CD4-positive, alpha-beta T cell treated with Interleukin-21 for 1 hour (primary cell): ENCODE measurements around the gene RSPRY1.
A peak's percentile ranks its signal among the peaks of the same experiment; 100 is the strongest.

Source experiments
- DNase-seq: peaks from one replicate; pipeline ENCODE4 v3.0.0-alpha.2; 2020

Gene RSPRY1

GRCh38 chr16:57224651-57225335 is 38.7 kb downstream of the RSPRY1 start:
- no peak for DNase-seq

- no peak for DNase-seq
Observed at GRCh38 chr16:57225978-57226377, 39.8 kb downstream of the RSPRY1 start.

- DNase-seq, result no peak
Observed at GRCh38 chr16:57226701-57227621, 40.8 kb downstream of the RSPRY1 start.

DNA sequence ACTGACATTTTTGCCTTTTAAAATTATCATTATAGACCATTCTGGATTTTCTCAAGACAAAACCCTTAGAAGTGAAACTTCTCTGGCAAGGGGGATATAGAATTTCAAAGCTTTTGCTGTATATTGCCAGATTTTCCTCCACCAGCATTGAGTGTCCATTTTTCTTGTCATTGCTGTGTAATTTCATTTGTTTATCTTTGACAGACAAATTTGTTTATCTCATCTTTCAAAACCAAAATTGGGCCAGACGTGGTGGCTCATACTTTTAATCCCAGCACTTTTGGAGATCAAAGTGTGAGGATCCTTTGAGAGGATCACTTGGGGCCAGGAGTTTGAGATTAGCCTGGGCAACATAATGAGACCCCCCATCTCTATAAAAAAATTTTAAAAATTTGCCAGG is 43.0 kb downstream of the RSPRY1 start:
- DNase-seq, result no peak

DNA sequence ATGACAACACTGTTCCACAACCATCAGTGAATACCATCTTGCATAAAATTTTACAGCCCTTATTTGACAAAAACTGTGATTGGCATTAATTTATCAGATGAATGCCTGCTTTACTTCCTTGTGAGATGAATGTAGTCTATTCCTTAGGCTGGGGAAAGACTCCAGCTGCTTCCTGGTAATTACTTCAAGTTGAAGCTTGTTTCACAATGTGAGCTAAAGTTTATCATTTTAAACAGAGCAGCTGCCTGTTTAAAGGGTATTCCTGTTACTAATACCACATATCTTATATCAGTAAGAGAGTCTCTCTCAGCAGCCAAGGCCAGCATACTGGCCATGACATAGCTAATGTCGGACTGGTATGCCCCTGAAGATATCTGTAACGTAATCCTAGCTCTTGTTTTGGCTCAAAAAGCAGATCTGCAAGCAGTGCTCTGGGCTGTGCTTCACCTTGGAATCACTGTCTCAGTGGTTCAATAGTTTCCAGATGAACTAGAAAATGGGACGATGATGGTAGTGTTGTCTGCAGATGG is 45.8 kb downstream of the RSPRY1 start:
- no peak for DNase-seq

- no peak for DNase-seq
Observed at GRCh38 chr16:57233944-57234706, 48.0 kb downstream of the RSPRY1 start.

- no peak for DNase-seq
Observed at GRCh38 chr16:57234707-57235092, 48.6 kb downstream of the RSPRY1 start.

DNA sequence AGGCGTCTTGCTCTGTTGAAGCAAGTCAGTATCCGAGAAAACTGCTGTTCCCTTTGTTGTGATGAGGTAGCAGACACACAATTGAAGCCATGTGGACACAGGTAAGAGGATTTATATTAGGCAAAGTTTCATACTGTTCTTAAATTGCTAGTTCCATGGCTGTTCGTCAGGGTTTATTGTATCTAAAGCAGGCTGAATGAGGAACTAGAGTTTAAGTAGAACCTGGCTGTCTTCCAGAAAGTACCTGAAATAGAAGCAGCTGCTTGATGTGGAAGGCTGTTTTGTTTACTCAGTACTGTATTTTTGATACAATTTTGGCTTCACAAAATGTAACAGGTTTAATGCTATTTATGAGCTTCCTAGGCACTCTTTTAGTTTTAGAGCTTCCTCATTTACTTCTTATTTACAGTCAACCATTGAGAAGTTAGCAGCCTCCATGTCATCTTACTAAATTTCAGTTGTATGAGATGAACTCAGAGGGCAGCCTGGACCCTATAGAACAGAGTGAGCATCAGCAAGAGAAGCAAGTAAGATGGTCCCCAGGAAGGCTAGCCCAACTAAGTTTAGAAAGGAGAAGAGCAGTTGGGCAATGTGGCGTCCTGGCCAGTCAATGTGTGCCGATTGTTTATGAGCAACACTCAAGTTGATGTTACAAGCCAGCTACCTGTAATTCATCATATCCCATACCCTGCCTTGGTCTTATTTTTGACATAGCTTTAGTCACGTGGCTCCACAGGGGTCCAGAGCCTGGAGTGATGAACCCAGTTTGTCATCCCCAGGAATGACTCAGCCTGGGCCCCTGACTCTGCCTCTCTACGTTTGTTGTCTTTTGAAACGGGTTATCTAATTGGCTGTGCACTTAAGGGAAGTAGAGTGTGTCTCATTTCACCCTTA is 49.2 kb downstream of the RSPRY1 start:
- no peak for DNase-seq

GRCh38 chr16:57236022-57236350 is 49.9 kb downstream of the RSPRY1 start:
- DNase-seq, result no peak

GRCh38 chr16:57238682-57239081 is 52.6 kb downstream of the RSPRY1 start:
- DNase-seq, result no peak

GRCh38 chr16:57239107-57239506 is 53.0 kb downstream of the RSPRY1 start:
- no peak for DNase-seq

GRCh38 chr16:57240851-57241250 is 54.7 kb downstream of the RSPRY1 start:
- no peak for DNase-seq

DNA sequence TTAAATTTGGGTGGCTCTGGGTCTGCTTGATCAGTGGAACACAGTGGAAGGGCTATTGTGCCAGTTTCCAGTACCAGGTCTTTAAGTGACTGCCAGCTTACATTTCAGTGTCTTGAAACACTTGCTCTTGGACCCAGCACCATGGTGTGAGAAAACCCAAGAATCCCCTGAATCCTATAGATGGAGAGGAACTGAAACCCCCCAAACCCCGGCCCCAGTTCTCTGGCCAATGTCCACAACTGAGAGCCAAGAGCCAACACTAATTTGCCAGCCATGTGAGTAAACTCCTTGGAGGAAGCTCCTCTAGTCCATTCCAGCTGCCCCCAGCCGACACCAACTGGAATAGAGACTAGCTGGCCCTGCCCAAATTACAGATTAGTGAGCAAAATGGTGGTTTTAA is 56.5 kb downstream of the RSPRY1 start:
- no peak for DNase-seq

- no peak for DNase-seq
Observed at GRCh38 chr16:57244463-57244766, 58.3 kb downstream of the RSPRY1 start.

DNA sequence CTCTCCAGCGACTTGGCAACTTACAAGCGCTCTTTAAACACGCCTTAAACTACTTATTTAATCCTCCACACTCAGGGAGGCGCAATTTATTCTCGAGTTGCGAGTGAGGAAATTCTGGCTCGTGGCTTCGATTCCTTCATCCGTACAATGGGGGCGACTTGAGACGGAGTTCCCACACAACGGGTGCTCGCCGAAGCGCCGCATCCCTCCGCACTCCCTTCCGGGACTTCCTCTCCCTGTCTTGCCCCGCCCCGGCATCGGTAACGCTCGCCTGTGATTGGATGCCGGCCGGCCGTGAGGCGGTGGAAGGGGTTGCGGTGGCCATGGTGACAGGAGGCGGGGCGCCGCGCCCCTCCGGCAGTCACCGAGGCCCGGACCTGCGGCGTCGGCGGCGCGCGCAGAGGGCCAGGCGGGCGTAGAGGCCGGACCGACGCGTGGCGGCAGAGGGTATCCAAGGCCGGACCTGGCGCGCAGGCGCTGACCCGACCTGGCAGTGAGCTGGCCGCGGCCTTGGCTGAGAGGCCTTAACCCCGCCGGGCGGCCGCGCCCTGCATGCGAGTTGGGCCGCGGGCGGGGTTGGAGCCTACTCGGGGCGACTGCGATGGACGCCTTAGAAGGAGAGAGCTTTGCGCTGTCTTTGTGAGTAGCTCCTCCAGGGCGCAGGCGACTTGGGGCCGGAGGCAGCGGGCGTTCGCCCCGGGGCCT is 58.8 kb downstream of the RSPRY1 start, which contains the start of gene ARL2BP:
Gene ARL2BP (plus strand): TSS at position 493 of the 705 bp plus-strand sequence. CDS start 109 bp downstream, at position 602.
- DNase-seq, result peak; percentile 97

- no peak for DNase-seq
Observed at GRCh38 chr16:57245472-57246113, 59.5 kb downstream of the RSPRY1 start.

DNA sequence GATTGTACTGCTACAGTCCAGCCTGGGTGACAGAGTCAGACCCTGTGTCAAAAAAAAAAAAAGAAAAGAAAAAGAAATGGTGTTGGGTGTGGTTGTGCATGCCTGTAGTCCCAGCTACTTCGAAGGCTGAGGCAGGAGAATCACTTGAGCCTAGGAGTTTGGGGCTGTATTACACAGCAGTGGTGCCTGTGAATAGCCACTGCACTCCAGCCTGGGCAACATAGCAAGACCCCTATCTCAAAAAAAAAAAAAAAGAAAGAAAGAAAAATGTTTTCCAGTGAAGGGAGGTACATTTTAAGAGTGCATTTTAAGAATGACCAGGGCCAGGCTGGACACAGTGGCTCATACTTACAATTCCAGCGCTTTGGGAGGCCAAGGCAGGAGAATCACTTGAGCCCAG is 65.2 kb downstream of the RSPRY1 start:
- DNase-seq, result no peak

GRCh38 chr16:57252148-57252721 is 66.1 kb downstream of the RSPRY1 start:
- DNase-seq, result no peak

DNA sequence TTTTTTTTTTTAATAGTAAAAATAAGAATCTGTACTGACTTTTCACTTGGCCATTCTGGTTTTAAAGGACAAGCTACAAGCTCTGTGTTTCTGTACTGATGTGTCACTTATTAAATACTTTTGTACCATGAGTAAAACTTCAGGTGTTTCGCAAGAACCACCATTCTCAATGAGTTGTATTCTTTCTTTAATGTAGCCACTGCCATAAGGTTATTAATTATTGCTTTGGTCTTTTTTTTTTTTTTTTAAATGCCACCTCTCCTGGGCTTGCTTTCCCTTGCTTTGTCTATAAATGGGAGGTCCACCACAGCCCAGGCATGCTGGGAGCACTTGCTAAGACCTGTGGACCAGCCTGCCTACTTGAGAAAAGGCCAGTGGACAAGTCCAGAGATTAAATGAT is 67.3 kb downstream of the RSPRY1 start:
- DNase-seq, result no peak

- DNase-seq, result no peak
Observed at GRCh38 chr16:57255686-57256415, 69.7 kb downstream of the RSPRY1 start.
